ENCODE results near the gene SPECC1. TPM values are rescaled to one million over a fixed set of nuclear protein-coding genes. Genes with fewer than 3 reads are reported as not detected.

The SPECC1 gene
- total RNA-seq, 1 experiment from 2014 or later = 103 TPM

DNA sequence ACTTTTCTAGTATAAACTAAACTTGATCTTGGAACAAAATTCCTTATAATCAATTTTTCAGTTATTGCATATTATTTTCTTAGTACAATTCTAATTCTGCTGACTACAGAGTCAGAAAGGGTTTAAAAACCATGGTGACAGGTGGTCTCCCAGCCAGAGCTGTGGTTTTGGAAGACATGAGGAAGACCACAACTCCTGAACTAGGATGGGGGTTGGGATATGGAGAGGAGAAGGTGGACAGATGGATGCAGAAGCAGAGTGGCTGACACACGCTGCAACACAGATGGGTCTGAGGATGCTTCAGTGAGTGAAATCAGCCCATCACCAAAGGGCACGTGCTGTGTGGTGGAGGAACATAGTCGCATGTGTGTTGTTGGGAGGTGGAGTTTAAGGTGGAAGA, 270.5 kb downstream of the SPECC1 start (continued):
- TF ChIP-seq ARID4B (CRISPR knock-in tag; IDR thresholded peaks at IDR 0.05; ENCODE audit: borderline replicate concordance) = no peak
- no peak for TF ChIP-seq NFE2L1 (CRISPR knock-in tag; IDR thresholded peaks at IDR 0.05)
- no peak for TF ChIP-seq MYBL2 (CRISPR knock-in tag; IDR thresholded peaks at IDR 0.05)
- no peak for TF ChIP-seq ATF3 (CRISPR knock-in tag; conservative IDR thresholded peaks at IDR 0.05)
- TF ChIP-seq, protein P1, sequence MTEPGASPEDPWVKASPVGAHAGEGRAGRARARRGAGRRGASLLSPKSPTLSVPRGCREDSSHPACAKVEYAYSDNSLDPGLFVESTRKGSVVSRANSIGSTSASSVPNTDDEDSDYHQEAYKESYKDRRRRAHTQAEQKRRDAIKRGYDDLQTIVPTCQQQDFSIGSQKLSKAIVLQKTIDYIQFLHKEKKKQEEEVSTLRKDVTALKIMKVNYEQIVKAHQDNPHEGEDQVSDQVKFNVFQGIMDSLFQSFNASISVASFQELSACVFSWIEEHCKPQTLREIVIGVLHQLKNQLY (CRISPR knock-in tag; IDR thresholded peaks at IDR 0.05) = no peak
- TF ChIP-seq, protein P2, sequence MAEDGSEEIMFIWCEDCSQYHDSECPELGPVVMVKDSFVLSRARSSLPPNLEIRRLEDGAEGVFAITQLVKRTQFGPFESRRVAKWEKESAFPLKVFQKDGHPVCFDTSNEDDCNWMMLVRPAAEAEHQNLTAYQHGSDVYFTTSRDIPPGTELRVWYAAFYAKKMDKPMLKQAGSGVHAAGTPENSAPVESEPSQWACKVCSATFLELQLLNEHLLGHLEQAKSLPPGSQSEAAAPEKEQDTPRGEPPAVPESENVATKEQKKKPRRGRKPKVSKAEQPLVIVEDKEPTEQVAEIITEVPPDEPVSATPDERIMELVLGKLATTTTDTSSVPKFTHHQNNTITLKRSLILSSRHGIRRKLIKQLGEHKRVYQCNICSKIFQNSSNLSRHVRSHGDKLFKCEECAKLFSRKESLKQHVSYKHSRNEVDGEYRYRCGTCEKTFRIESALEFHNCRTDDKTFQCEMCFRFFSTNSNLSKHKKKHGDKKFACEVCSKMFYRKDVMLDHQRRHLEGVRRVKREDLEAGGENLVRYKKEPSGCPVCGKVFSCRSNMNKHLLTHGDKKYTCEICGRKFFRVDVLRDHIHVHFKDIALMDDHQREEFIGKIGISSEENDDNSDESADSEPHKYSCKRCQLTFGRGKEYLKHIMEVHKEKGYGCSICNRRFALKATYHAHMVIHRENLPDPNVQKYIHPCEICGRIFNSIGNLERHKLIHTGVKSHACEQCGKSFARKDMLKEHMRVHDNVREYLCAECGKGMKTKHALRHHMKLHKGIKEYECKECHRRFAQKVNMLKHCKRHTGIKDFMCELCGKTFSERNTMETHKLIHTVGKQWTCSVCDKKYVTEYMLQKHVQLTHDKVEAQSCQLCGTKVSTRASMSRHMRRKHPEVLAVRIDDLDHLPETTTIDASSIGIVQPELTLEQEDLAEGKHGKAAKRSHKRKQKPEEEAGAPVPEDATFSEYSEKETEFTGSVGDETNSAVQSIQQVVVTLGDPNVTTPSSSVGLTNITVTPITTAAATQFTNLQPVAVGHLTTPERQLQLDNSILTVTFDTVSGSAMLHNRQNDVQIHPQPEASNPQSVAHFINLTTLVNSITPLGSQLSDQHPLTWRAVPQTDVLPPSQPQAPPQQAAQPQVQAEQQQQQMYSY (CRISPR knock-in tag; IDR thresholded peaks at IDR 0.05) = no peak
- TF ChIP-seq, protein P3, sequence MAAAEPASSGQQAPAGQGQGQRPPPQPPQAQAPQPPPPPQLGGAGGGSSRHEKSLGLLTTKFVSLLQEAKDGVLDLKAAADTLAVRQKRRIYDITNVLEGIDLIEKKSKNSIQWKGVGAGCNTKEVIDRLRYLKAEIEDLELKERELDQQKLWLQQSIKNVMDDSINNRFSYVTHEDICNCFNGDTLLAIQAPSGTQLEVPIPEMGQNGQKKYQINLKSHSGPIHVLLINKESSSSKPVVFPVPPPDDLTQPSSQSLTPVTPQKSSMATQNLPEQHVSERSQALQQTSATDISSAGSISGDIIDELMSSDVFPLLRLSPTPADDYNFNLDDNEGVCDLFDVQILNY (CRISPR knock-in tag; IDR thresholded peaks at IDR 0.05) = no peak

- Mint-ChIP-seq H3K36me3 (peaks cover 9% of the 10 kb centered on the region; the same call in 1 of the 2 replicates), H3K27ac (no peak overlapping the region), H3K9me3 (no peaks in the 10 kb centered on the region), H3K27me3 (ENCODE audit: low read depth) (no peaks in the 10 kb centered on the region), H3K4me3 (no peak overlapping the region), H3K4me1 (no peaks in the 10 kb centered on the region)
- CTCF ChIA-PET = no interaction called here
- POLR2A ChIA-PET = no interaction called here
- no peak for ATAC-seq
- no peak for DNase-seq (ENCODE audit: low spot score)
- TF ChIP-seq ARID4B (CRISPR knock-in tag; IDR thresholded peaks at IDR 0.05; ENCODE audit: borderline replicate concordance) = no peak
- TF ChIP-seq ZNF232 (CRISPR knock-in tag; IDR thresholded peaks at IDR 0.05) = no peak
- TF ChIP-seq KAT7 (CRISPR knock-in tag; IDR thresholded peaks at IDR 0.05; ENCODE audit: borderline replicate concordance) = no peak
- no peak for TF ChIP-seq ERG (CRISPR knock-in tag; IDR thresholded peaks at IDR 0.05)
- no peak for TF ChIP-seq ZBTB21 (CRISPR knock-in tag; IDR thresholded peaks at IDR 0.05; ENCODE audit: borderline replicate concordance)
- TF ChIP-seq FOXK1 (CRISPR knock-in tag; IDR thresholded peaks at IDR 0.05) = no peak
- TF ChIP-seq FOXP1 (CRISPR knock-in tag; IDR thresholded peaks at IDR 0.05; ENCODE audit: borderline replicate concordance) = no peak
- no peak for TF ChIP-seq ZNF219 (CRISPR knock-in tag; IDR thresholded peaks at IDR 0.05; ENCODE audit: borderline replicate concordance)
- TF ChIP-seq NR1H2 (CRISPR knock-in tag; IDR thresholded peaks at IDR 0.05) = no peak
Observed at GRCh38 chr17:20280051-20280450, 270.9 kb downstream of the SPECC1 start.
